Measurements from ENCODE around the gene CNNM1.

CNNM1 gene

GRCh38 chr10:99329304-99329553 is at the start of gene CNNM1:
Gene CNNM1, plus strand, starts transcription at chr10:99329356. Its CDS starts 32 bp downstream, at chr10:99329388.
- DNase-seq, result peak; percentile 32

GRCh38 chr10:99279626-99280111 is 49.5 kb upstream of the CNNM1 start:
- no peak for DNase-seq

GRCh38 chr10:99280472-99280871 is 48.7 kb upstream of the CNNM1 start:
- no peak for DNase-seq

GRCh38 chr10:99285881-99286280 is 43.3 kb upstream of the CNNM1 start:
- no peak for DNase-seq

GRCh38 chr10:99290306-99290705 is 38.9 kb upstream of the CNNM1 start:
- no peak for DNase-seq

GRCh38 chr10:99292159-99292558 is 37.0 kb upstream of the CNNM1 start:
- DNase-seq, result no peak

- no peak for DNase-seq
Measured at GRCh38 chr10:99296605-99297004, 32.6 kb upstream of the CNNM1 start.

GRCh38 chr10:99297033-99297432 is 32.1 kb upstream of the CNNM1 start:
- DNase-seq, result no peak

- DNase-seq, result no peak
Measured at GRCh38 chr10:99303899-99304861, 25.0 kb upstream of the CNNM1 start.

GRCh38 chr10:99304862-99305229 is 24.3 kb upstream of the CNNM1 start:
- DNase-seq, result no peak

GRCh38 chr10:99312501-99312900 is 16.7 kb upstream of the CNNM1 start:
- no peak for DNase-seq

GRCh38 chr10:99315853-99316252 is 13.3 kb upstream of the CNNM1 start:
- no peak for DNase-seq

- DNase-seq, result no peak
Measured at GRCh38 chr10:99316374-99316773, 12.8 kb upstream of the CNNM1 start.

GRCh38 chr10:99318048-99318447 is 11.1 kb upstream of the CNNM1 start:
- DNase-seq, result no peak

GRCh38 chr10:99318475-99318874 is 10.7 kb upstream of the CNNM1 start:
- no peak for DNase-seq

GRCh38 chr10:99325281-99325680 is 3.9 kb upstream of the CNNM1 start:
- DNase-seq, result no peak

- no peak for DNase-seq
Measured at GRCh38 chr10:99326871-99327270, 2.3 kb upstream of the CNNM1 start.

- no peak for DNase-seq
Measured at GRCh38 chr10:99328579-99329303, 415 bp upstream of the CNNM1 start.

GRCh38 chr10:99329554-99330346 is 594 bp downstream of the CNNM1 start:
- peak; percentile 22 for DNase-seq

GRCh38 chr10:99330347-99330924 is 1.3 kb downstream of the CNNM1 start:
- peak; percentile 3 for DNase-seq

- DNase-seq, result no peak
Measured at GRCh38 chr10:99331207-99331803, 2.1 kb downstream of the CNNM1 start.

GRCh38 chr10:99337311-99337811 is 8.2 kb downstream of the CNNM1 start:
- DNase-seq, result no peak
